ENCODE data around the gene TMEM154. TPM values are rescaled to one million over a fixed set of nuclear protein-coding genes. Genes with fewer than 3 reads are reported as not detected.

The TMEM154 gene
- total and polyA plus RNA-seq, 2 experiments from 2014 or later = 0.36 to 1.7 TPM

GRCh38 chr4:152586668-152587067, 93.1 kb downstream of the TMEM154 start:
- Histone ChIP-seq H2AFZ (no peak overlapping the region), H3K9me2 (replicated peaks; ENCODE audit: insufficient read depth) (no peaks in the 10 kb centered on the region), H3K4me3 (no peak overlapping the region), H3K9me3 (ENCODE audit: low read depth) (no peaks in the 10 kb centered on the region), H3K36me3 (replicated peaks; ENCODE audit: insufficient read depth, low read depth) (no peaks in the 10 kb centered on the region), H3K4me2 (no peak overlapping the region), H3K79me2 (no peaks in the 10 kb centered on the region), H3K4me1 (ENCODE audit: insufficient read depth) (peaks cover 34% of the 10 kb centered on the region), H4K20me1 (ENCODE audit: insufficient read depth, poor library complexity, severe bottlenecking) (no peaks in the 10 kb centered on the region), H3K27me3 (no peaks in the 10 kb centered on the region), H3K27ac (no peak overlapping the region)
- TF ChIP-seq EZH2 (IDR thresholded peaks at IDR 0.05; ENCODE audit: borderline replicate concordance) (no peak), EZH2phosphoT487 (IDR thresholded peaks at IDR 0.05; ENCODE audit: low read depth, severe bottlenecking, unreplicated experiment) (no peak), CTCF (IDR thresholded peaks at IDR 0.05; ENCODE audit: poor library complexity) (no peak)
- no peak for DNase-seq (ENCODE audit: low spot score)
- 77% methylated on average over 2 of the region's 2 CpGs for WGBS (ENCODE audit: low lambda C conversion rate, missing lambda C conversion rate)

GRCh38 chr4:152585023-152585441, 94.8 kb downstream of the TMEM154 start:
- peak overlapping the region; percentile 21 for H2AFZ ChIP-seq

GRCh38 chr4:152581536-152582160, 98.1 kb downstream of the TMEM154 start:
- WGBS (ENCODE audit: low lambda C conversion rate, missing lambda C conversion rate) = 57% methylated on average over 3 of the region's 3 CpGs
- Histone ChIP-seq H3K27ac (no peak overlapping the region), H2AFZ (no peak overlapping the region), H3K36me3 (replicated peaks; ENCODE audit: insufficient read depth, low read depth) (no peaks in the 10 kb centered on the region), H3K27me3 (no peaks in the 10 kb centered on the region), H4K20me1 (ENCODE audit: insufficient read depth, poor library complexity, severe bottlenecking) (no peaks in the 10 kb centered on the region), H3K4me1 (ENCODE audit: insufficient read depth) (peaks cover 30% of the 10 kb centered on the region), H3K4me2 (no peak overlapping the region), H3K4me3 (no peak overlapping the region), H3K9me2 (replicated peaks; ENCODE audit: insufficient read depth) (no peaks in the 10 kb centered on the region), H3K9me3 (ENCODE audit: low read depth) (no peaks in the 10 kb centered on the region), H3K79me2 (no peaks in the 10 kb centered on the region)
- no peak for DNase-seq (ENCODE audit: low spot score)
- TF ChIP-seq CTCF (IDR thresholded peaks at IDR 0.05; ENCODE audit: poor library complexity) = no peak

More at GRCh38 chr4:152585023-152585441, 94.8 kb downstream of the TMEM154 start:
- Histone ChIP-seq H3K27me3 (no peaks in the 10 kb centered on the region), H3K4me2 (peak overlapping the region; percentile 66), H3K36me3 (replicated peaks; ENCODE audit: insufficient read depth, low read depth) (no peaks in the 10 kb centered on the region), H3K4me3 (no peak overlapping the region), H3K79me2 (no peaks in the 10 kb centered on the region), H3K4me1 (ENCODE audit: insufficient read depth) (peaks cover 26% of the 10 kb centered on the region), H3K9me3 (ENCODE audit: low read depth) (no peaks in the 10 kb centered on the region), H3K9me2 (replicated peaks; ENCODE audit: insufficient read depth) (no peaks in the 10 kb centered on the region), H3K27ac (peak overlapping the region; percentile 29), H4K20me1 (ENCODE audit: insufficient read depth, poor library complexity, severe bottlenecking) (no peaks in the 10 kb centered on the region)
- TF ChIP-seq EZH2phosphoT487 (IDR thresholded peaks at IDR 0.05; ENCODE audit: low read depth, severe bottlenecking, unreplicated experiment) (no peak), CTCF (IDR thresholded peaks at IDR 0.05; ENCODE audit: poor library complexity) (no peak), EZH2 (IDR thresholded peaks at IDR 0.05; ENCODE audit: borderline replicate concordance) (no peak)
- 54% methylated on average over 7 of the region's 7 CpGs for WGBS (ENCODE audit: low lambda C conversion rate, missing lambda C conversion rate)
- no peak for DNase-seq (ENCODE audit: low spot score)

Data from hepatocyte (in vitro differentiated cells).